Activated naive CD4-positive, alpha-beta T cell treated with anti-CD3 and anti-CD28 coated beads, Interleukin-2, amount 50 U/mL, for 24 hours (primary cell): ENCODE results near the gene SLC38A1.

Experiments used
- H3K27ac Mint-ChIP-seq: one replicate; pipeline ENCODE4 v1.8.0; 2021; ENCODE audit warnings: mild to moderate bottlenecking, mixed read lengths
- H3K27me3 Mint-ChIP-seq: one replicate; pipeline ENCODE4 v1.8.0; 2021; ENCODE audit warnings: mixed read lengths
- H3K36me3 Mint-ChIP-seq: one replicate; pipeline ENCODE4 v1.8.0; 2021; ENCODE audit warnings: mixed read lengths
- H3K4me1 Mint-ChIP-seq: one replicate; pipeline ENCODE4 v1.8.0; 2021; ENCODE audit warnings: mixed read lengths
- H3K4me3 Mint-ChIP-seq: one replicate; pipeline ENCODE4 v1.8.0; 2021; ENCODE audit warnings: mild to moderate bottlenecking, mixed read lengths
- H3K9me3 Mint-ChIP-seq: one replicate; pipeline ENCODE4 v1.8.0; 2021; ENCODE audit warnings: mixed read lengths

The SLC38A1 gene

GRCh38 chr12:46223047-46223446, 45.8 kb downstream of the SLC38A1 start:
- Mint-ChIP-seq H3K36me3 (peaks cover 55% of the 10 kb centered on the region), H3K9me3 (no peaks in the 10 kb centered on the region), H3K27ac (peak overlapping the region; percentile 98), H3K4me3 (peak overlapping the region; percentile 49), H3K4me1 (peaks cover 95% of the 10 kb centered on the region), H3K27me3 (no peaks in the 10 kb centered on the region)

- H3K27me3 Mint-ChIP-seq: no peaks in the 10 kb centered on the region
- peak overlapping the region; percentile 27 for H3K4me3 Mint-ChIP-seq
- peak overlapping the region; percentile 98 for H3K27ac Mint-ChIP-seq
- peaks cover 50% of the 10 kb centered on the region for H3K36me3 Mint-ChIP-seq
- H3K4me1 Mint-ChIP-seq: peaks cover 95% of the 10 kb centered on the region
- no peaks in the 10 kb centered on the region for H3K9me3 Mint-ChIP-seq
Observed at GRCh38 chr12:46222636-46223035, 46.2 kb downstream of the SLC38A1 start.

- Mint-ChIP-seq H3K27ac (peak overlapping the region; percentile 98), H3K9me3 (no peaks in the 10 kb centered on the region), H3K4me1 (peaks cover 96% of the 10 kb centered on the region), H3K4me3 (peak overlapping the region; percentile 81), H3K36me3 (peaks cover 49% of the 10 kb centered on the region), H3K27me3 (no peaks in the 10 kb centered on the region)
Observed at GRCh38 chr12:46221255-46222128, 47.4 kb downstream of the SLC38A1 start.

GRCh38 chr12:46219877-46220655, 48.8 kb downstream of the SLC38A1 start:
- Mint-ChIP-seq H3K27ac (peak overlapping the region; percentile 98), H3K36me3 (peaks cover 52% of the 10 kb centered on the region), H3K4me3 (peak overlapping the region; percentile 81), H3K9me3 (peaks cover 4% of the 10 kb centered on the region), H3K27me3 (no peaks in the 10 kb centered on the region), H3K4me1 (peaks cover 99% of the 10 kb centered on the region)

GRCh38 chr12:46219132-46219876, 49.5 kb downstream of the SLC38A1 start:
- Mint-ChIP-seq H3K4me3 (peak overlapping the region; percentile 81), H3K4me1 (peaks cover 99% of the 10 kb centered on the region), H3K36me3 (peaks cover 50% of the 10 kb centered on the region), H3K9me3 (peaks cover 4% of the 10 kb centered on the region), H3K27ac (peak overlapping the region; percentile 98), H3K27me3 (no peaks in the 10 kb centered on the region)

GRCh38 chr12:46218322-46219095, 50.3 kb downstream of the SLC38A1 start:
- Mint-ChIP-seq H3K27me3 (no peaks in the 10 kb centered on the region), H3K36me3 (peaks cover 49% of the 10 kb centered on the region), H3K27ac (peak overlapping the region; percentile 98), H3K9me3 (peaks cover 4% of the 10 kb centered on the region), H3K4me3 (peak overlapping the region; percentile 81), H3K4me1 (peaks cover 100% of the 10 kb centered on the region)

GRCh38 chr12:46217541-46218321, 51.1 kb downstream of the SLC38A1 start:
- peaks cover 100% of the 10 kb centered on the region for H3K4me1 Mint-ChIP-seq
- no peaks in the 10 kb centered on the region for H3K27me3 Mint-ChIP-seq
- H3K36me3 Mint-ChIP-seq: peaks cover 52% of the 10 kb centered on the region
- H3K27ac Mint-ChIP-seq: peak overlapping the region; percentile 98
- H3K4me3 Mint-ChIP-seq: peak overlapping the region; percentile 81
- peaks cover 4% of the 10 kb centered on the region for H3K9me3 Mint-ChIP-seq

- Mint-ChIP-seq H3K4me3 (peak overlapping the region; percentile 86), H3K36me3 (peaks cover 56% of the 10 kb centered on the region), H3K4me1 (peaks cover 100% of the 10 kb centered on the region), H3K9me3 (peaks cover 4% of the 10 kb centered on the region), H3K27me3 (no peaks in the 10 kb centered on the region), H3K27ac (peak overlapping the region; percentile 99)
Observed at GRCh38 chr12:46214668-46215436, 54.0 kb downstream of the SLC38A1 start.

- H3K27ac Mint-ChIP-seq: peak overlapping the region; percentile 100
- peaks cover 4% of the 10 kb centered on the region for H3K9me3 Mint-ChIP-seq
- H3K4me1 Mint-ChIP-seq: peaks cover 100% of the 10 kb centered on the region
- peaks cover 48% of the 10 kb centered on the region for H3K36me3 Mint-ChIP-seq
- peak overlapping the region; percentile 34 for H3K4me3 Mint-ChIP-seq
- H3K27me3 Mint-ChIP-seq: no peaks in the 10 kb centered on the region
Observed at GRCh38 chr12:46212108-46212982, 56.5 kb downstream of the SLC38A1 start.

GRCh38 chr12:46210873-46211439, 57.9 kb downstream of the SLC38A1 start:
- Mint-ChIP-seq H3K4me1 (peaks cover 98% of the 10 kb centered on the region), H3K27ac (peak overlapping the region; percentile 100), H3K36me3 (peaks cover 46% of the 10 kb centered on the region), H3K27me3 (no peaks in the 10 kb centered on the region), H3K9me3 (no peaks in the 10 kb centered on the region), H3K4me3 (peak overlapping the region; percentile 83)

GRCh38 chr12:46209914-46210872, 58.6 kb downstream of the SLC38A1 start:
- H3K4me1 Mint-ChIP-seq: peaks cover 96% of the 10 kb centered on the region
- H3K27ac Mint-ChIP-seq: peak overlapping the region; percentile 100
- H3K9me3 Mint-ChIP-seq: no peaks in the 10 kb centered on the region
- peak overlapping the region; percentile 83 for H3K4me3 Mint-ChIP-seq
- H3K36me3 Mint-ChIP-seq: peaks cover 48% of the 10 kb centered on the region
- no peaks in the 10 kb centered on the region for H3K27me3 Mint-ChIP-seq

GRCh38 chr12:46209170-46209569, 59.7 kb downstream of the SLC38A1 start:
- H3K9me3 Mint-ChIP-seq: no peaks in the 10 kb centered on the region
- H3K4me3 Mint-ChIP-seq: peak overlapping the region; percentile 83
- no peaks in the 10 kb centered on the region for H3K27me3 Mint-ChIP-seq
- H3K4me1 Mint-ChIP-seq: peaks cover 91% of the 10 kb centered on the region
- peak overlapping the region; percentile 100 for H3K27ac Mint-ChIP-seq
- H3K36me3 Mint-ChIP-seq: peaks cover 51% of the 10 kb centered on the region
